SIG-M5 treated with dmso at 0.1 percent for 504 hours (cell line): Measurements from ENCODE around the gene ANTXR2.
A peak's percentile ranks its signal among the peaks of the same experiment; 100 is the strongest.
"Not testable (repeated sequence)": the region's sequence is repeated elsewhere in the genome, so short reads cannot be mapped to it uniquely, and the experiment has no call there.

Experiments used
- DNase-seq: peaks from one replicate; lab custom pipeline; 2025; ENCODE audit not compliant: unreplicated experiment; lab: John Stamatoyannopoulos, UW

Gene ANTXR2

GRCh38 chr4:80072744-80073472 is at the start of gene ANTXR2:
Gene ANTXR2, minus strand, starts transcription at chr4:80073229. Its CDS starts 669 bp downstream, at chr4:80072560.
- DNase-seq: peak; percentile 95

DNA sequence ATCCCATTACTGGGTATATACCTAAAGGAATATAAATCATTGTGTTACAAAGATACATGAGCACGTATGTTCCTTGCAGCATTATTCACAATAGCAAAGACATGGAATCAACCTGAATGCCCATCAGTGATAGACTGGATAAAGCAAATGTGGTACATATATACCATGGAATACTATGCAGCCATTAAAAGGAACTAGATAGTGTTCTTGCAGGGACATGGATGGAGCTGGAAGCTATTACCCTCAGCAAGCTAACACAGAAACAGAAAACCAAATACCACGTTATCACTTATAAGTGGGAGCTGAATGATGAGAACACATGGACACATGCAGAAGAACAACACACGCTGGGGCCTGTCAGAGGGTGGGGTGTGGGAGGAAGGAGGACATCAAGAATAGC is 48.8 kb upstream of the ANTXR2 start:
- DNase-seq: not testable (repeated sequence)

- not testable (repeated sequence) for DNase-seq
These were observed 46.6 kb upstream of the ANTXR2 start for GRCh38 chr4:80119620-80120019.

- DNase-seq: no peak
These were observed 43.5 kb upstream of the ANTXR2 start for GRCh38 chr4:80116516-80116915.

DNA sequence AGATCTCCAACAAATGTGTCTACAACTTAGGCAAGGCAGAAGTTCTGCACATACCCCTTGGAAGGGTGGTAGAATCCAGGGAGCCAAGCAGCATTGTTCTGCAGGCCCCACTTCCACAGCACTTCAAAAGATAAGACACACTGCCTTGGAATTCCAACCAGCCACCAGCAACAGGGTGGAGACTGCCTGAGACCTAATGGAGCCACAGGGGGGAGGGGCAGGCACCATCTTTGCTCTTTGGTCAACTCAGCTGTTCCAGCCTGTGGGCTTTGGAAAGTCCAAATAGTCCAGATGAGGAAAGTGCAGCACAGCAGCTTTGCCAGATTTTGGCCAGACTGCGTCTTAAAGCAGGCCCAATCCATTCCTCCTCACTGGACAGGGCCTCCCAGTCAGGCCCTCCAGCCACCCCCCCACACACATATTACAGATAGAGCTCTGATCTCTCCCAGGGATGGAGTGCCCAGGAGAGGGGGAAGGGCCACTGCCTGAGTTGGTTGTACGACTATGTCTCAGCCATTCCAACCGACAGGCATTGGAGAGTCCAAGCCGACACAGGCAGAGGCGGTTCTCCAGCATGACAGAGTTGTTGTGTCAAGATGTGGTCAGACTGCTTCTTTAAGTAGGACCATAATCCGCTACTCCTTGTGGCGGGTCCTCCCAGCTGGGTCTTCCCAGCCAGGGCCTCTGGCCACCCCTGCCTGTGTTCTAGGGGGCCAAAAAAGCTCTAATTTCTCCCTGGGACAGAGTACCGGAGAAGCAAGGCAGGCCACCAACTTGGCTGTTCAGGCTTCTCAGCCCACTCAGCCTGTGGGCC is 42.5 kb upstream of the ANTXR2 start:
- DNase-seq: no peak

GRCh38 chr4:80114732-80115265 is 41.8 kb upstream of the ANTXR2 start:
- DNase-seq: no peak

DNA sequence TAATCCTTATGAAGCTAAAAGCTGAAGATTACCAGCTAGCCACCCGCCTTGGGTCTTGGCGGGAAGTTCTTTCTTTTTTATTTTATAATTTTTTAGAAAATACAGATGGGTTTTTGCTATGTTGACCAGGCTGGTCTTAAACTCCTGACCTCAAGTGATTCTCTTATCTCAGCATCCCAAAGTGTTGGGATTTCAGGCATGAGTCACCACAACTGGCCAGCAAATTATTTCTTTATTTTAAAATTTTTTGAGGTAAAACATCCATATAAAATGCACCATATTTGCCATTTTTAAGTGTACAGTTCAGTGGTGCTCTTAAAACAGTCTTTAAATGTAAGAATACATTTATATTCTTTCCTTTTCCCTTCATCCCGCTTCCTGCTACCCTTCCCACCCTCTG is 40.6 kb upstream of the ANTXR2 start:
- DNase-seq: no peak

GRCh38 chr4:80112236-80112635 is 39.2 kb upstream of the ANTXR2 start:
- no peak for DNase-seq

- no peak for DNase-seq
These were observed 38.2 kb upstream of the ANTXR2 start for GRCh38 chr4:80111276-80111675.

- no peak for DNase-seq
These were observed 34.3 kb upstream of the ANTXR2 start for GRCh38 chr4:80107374-80107773.

- DNase-seq: no peak
These were observed 31.9 kb upstream of the ANTXR2 start for GRCh38 chr4:80104927-80105326.

DNA sequence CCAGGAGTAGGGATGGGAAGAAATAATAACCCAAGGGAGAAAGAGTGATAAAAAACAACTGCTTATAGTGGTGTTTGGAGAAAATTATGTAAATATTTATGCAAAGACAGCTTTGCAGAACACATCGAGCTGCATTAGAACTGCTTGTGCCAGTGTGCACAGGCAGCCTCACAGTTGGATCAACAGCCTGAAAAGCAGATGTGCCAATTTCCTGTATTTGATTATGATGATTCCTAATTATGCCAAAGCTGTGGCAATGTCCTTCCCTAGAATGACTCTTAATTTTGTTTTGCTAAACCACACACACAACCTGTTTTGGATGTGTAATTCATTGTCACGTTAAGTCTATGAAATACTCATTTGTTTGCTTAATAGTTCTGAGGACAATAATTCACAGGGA is 30.6 kb upstream of the ANTXR2 start:
- DNase-seq: no peak

DNA sequence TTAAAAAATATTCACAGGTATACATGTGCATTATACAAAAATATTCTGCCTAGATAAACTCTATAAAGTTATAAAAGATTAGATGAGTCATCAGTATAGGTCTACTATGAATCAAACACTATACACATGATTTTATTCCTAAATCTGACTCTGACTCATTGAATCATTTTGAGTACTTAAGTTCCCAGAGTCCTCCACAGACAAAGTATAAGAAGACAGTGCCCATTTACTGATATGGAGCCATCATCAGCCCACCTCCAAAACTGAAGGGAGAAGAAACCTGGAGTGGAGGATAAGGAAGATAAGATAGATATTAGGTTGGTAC is 28.7 kb upstream of the ANTXR2 start:
- no peak for DNase-seq

GRCh38 chr4:80101071-80101791 is 28.2 kb upstream of the ANTXR2 start:
- DNase-seq: no peak

GRCh38 chr4:80099671-80100070 is 26.6 kb upstream of the ANTXR2 start:
- DNase-seq: no peak

- DNase-seq: no peak
These were observed 25.6 kb upstream of the ANTXR2 start for GRCh38 chr4:80098635-80099034.

GRCh38 chr4:80097400-80098177 is 24.6 kb upstream of the ANTXR2 start:
- DNase-seq: no peak

DNA sequence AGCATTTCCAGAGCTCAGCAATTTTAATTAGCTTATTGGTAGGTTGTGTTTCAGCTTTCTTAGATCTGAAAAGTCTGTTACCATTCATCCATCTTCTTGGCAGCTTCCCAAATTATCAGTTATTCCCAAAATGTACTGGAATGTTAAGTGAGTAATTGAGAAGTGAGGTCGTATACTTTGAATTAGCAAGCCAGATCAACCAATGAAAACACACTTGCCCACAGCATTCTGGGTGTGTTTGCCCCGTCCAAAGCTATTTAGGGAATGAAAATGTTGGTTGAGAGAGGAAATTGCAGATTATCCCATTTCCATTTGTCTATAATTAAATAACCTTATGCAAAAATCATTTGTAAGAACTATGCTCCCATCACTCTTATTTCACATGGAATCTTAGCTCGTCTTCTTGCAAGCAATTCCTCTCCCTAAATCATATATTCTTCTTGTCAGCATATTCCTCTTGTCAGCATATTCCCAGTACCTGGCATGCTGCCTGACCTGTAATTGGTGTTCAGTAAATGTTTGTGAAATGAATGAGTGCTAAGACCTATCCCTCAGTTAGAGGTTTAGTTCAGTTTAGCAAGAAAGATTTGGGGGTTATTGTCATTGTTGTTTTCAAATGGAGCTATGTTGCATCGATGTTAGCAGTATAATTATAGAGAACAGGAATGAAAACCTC is 23.3 kb upstream of the ANTXR2 start:
- no peak for DNase-seq

GRCh38 chr4:80094191-80094590 is 21.2 kb upstream of the ANTXR2 start:
- DNase-seq: no peak

DNA sequence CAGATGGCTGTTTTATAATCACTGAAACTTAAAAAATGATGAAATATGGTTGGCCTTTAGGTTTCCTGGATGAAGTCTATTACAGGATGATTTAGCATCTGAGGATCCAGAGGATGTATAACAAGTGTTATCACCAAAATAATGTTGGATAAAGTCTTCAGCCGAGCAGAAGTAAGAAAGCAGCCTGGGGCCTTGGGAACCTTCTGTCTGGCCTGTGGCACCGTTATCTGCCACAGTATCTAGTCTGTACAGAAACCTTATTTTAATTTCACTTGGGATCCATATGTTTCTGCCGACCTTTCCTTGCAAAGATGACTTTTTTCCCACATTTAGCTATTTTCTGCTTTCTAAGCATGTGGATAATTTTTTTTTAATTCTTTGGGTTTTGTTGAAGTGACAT is 20.5 kb upstream of the ANTXR2 start:
- no peak for DNase-seq
